HL-60 (cell line): Measurements from ENCODE around the gene BEND6.
A peak's percentile ranks its signal among the peaks of the same experiment; 100 is the strongest.

Source experiments
- DNase-seq, 2 experiments: peaks; one replicate each; pipeline ENCODE4 v3.0.0-alpha.2; 2010 to 2020; ENCODE audit warnings: low read depth in 1 of 2, low spot score in 1 of 2
- H3K27ac ChIP-seq: fragments of 250-450 bp; sonication (Bioruptor Pico); replicated peaks from 2 replicates; pipeline ENCODE4 v1.5.1; 2020; ENCODE audit warnings: mild to moderate bottlenecking, moderate library complexity
- H3K27me3 ChIP-seq: fragments of 250-450 bp; sonication (Bioruptor Pico); 2 replicates; pipeline ENCODE4 v1.5.1; 2021; ENCODE audit warnings: mild to moderate bottlenecking, moderate library complexity; ENCODE audit not compliant: insufficient read depth, poor library complexity, severe bottlenecking
- H3K4me3 ChIP-seq: replicated peaks from 2 replicates; pipeline ENCODE4 v1.5.1; 2011; ENCODE audit warnings: mild to moderate bottlenecking, control low read depth, low read length; ENCODE audit not compliant: insufficient read depth
- GABPA ChIP-seq: IDR thresholded peaks from 2 replicates; pipeline ENCODE4 v1.6.1; 2012; ENCODE audit warnings: low read depth
- POLR2AphosphoS5 ChIP-seq: IDR thresholded peaks from 2 replicates; pipeline ENCODE4 v1.6.1; 2012; ENCODE audit warnings: low read depth
- SPI1 ChIP-seq: IDR thresholded peaks from 2 replicates; pipeline ENCODE4 v1.6.1; 2012; ENCODE audit warnings: low read depth, mild to moderate bottlenecking, borderline replicate concordance
- TF ChIP-seq, protein P1 (sequence below): IDR thresholded peaks from one replicate; pipeline ENCODE4 v1.5.1; 2011; ENCODE audit warnings: low read length, control low read depth, inconsistent platforms; ENCODE audit not compliant: insufficient read depth
- TF ChIP-seq, protein P2 (sequence below): IDR thresholded peaks from 2 replicates; pipeline ENCODE4 v1.6.1; 2012; ENCODE audit warnings: low read depth; ENCODE audit not compliant: insufficient replicate concordance

Gene BEND6

DNA sequence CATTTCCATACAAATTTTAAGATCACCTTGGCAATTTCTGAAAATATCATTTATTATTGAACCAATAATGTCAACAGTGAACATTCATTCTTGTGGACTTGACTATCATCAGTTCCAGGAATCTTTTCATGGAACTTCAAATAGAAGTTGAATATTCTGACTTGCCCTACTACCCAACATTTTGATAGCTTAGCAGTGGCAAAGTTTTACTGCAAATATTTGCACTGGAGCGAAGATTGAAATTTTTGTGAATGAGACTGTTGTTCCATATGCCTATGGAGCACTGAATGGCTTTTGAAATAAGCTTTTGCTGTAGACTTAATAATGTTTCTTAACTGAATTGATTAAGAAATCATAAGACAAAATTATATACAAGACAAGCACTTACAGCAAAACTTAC is 23.6 kb downstream of the BEND6 start:
- Histone ChIP-seq H3K27me3 (no peaks in the 10 kb centered on the region), H3K4me3 (no peak overlapping the region), H3K27ac (no peak overlapping the region)
- TF ChIP-seq, protein P1, sequence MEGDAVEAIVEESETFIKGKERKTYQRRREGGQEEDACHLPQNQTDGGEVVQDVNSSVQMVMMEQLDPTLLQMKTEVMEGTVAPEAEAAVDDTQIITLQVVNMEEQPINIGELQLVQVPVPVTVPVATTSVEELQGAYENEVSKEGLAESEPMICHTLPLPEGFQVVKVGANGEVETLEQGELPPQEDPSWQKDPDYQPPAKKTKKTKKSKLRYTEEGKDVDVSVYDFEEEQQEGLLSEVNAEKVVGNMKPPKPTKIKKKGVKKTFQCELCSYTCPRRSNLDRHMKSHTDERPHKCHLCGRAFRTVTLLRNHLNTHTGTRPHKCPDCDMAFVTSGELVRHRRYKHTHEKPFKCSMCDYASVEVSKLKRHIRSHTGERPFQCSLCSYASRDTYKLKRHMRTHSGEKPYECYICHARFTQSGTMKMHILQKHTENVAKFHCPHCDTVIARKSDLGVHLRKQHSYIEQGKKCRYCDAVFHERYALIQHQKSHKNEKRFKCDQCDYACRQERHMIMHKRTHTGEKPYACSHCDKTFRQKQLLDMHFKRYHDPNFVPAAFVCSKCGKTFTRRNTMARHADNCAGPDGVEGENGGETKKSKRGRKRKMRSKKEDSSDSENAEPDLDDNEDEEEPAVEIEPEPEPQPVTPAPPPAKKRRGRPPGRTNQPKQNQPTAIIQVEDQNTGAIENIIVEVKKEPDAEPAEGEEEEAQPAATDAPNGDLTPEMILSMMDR = no peak
- TF ChIP-seq POLR2AphosphoS5 (no peak), SPI1 (no peak), GABPA (no peak)
- TF ChIP-seq, protein P2, sequence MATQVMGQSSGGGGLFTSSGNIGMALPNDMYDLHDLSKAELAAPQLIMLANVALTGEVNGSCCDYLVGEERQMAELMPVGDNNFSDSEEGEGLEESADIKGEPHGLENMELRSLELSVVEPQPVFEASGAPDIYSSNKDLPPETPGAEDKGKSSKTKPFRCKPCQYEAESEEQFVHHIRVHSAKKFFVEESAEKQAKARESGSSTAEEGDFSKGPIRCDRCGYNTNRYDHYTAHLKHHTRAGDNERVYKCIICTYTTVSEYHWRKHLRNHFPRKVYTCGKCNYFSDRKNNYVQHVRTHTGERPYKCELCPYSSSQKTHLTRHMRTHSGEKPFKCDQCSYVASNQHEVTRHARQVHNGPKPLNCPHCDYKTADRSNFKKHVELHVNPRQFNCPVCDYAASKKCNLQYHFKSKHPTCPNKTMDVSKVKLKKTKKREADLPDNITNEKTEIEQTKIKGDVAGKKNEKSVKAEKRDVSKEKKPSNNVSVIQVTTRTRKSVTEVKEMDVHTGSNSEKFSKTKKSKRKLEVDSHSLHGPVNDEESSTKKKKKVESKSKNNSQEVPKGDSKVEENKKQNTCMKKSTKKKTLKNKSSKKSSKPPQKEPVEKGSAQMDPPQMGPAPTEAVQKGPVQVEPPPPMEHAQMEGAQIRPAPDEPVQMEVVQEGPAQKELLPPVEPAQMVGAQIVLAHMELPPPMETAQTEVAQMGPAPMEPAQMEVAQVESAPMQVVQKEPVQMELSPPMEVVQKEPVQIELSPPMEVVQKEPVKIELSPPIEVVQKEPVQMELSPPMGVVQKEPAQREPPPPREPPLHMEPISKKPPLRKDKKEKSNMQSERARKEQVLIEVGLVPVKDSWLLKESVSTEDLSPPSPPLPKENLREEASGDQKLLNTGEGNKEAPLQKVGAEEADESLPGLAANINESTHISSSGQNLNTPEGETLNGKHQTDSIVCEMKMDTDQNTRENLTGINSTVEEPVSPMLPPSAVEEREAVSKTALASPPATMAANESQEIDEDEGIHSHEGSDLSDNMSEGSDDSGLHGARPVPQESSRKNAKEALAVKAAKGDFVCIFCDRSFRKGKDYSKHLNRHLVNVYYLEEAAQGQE = no peak
- DNase-seq = no peak

DNA sequence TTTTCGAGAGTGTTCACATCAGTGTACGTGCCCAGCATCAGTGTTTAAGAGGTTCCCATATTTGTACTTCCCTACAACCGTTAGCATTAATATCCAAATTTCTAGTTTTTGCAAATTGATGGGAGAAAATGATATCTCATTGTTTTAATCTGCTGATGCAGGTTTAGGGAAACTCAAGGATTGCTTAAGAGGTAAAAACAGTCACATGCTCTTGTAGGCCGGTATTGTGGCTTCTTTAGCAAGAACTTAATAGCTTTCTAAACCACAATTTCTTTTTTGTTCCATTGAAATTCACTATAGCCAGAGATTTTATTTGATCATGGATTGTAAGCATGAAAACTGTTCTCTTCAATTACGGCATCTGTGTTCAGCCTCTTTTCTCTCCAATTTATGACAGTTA is 29.5 kb downstream of the BEND6 start:
- Histone ChIP-seq H3K27me3 (no peaks in the 10 kb centered on the region), H3K4me3 (no peak overlapping the region), H3K27ac (peak overlapping the region; percentile 24)
- peak; percentile 34 to 60 for DNase-seq
- TF ChIP-seq GABPA = peak; percentile 13; the same call in 1 of the 2 replicates
- 0 out of 2 replicates have a peak, but pooled peaks have one; percentile 1 for TF ChIP-seq SPI1
- TF ChIP-seq, protein P1 = no peak
- TF ChIP-seq, protein P2 = no peak
- peak; percentile 51; the same call in 1 of the 2 replicates for TF ChIP-seq POLR2AphosphoS5

DNA sequence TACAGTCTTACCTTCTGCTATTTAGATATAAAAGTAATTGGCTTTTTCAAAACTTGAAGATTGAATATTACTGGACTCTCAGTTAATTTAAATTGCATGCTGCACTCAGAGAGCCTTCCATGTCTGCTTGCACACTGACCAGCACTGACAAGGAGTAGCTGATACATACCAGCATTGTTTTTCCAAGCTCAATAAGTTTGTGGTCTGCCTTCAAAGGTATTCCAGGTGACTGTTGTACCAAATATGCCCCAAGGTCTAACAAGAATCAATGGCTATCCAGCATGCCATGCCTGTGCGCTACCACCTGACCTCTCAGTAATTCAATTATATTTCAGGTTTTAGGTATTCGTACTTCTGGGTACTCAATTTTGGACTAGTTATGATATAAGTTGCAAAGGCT is 30.0 kb downstream of the BEND6 start:
- no peak for DNase-seq

More for the DNA sequence above, 30.0 kb downstream of the BEND6 start:
- Histone ChIP-seq H3K4me3 (no peak overlapping the region), H3K27me3 (no peaks in the 10 kb centered on the region), H3K27ac (peak overlapping the region; percentile 24; the same call in 1 of the 2 replicates)
- no peak for TF ChIP-seq GABPA
- TF ChIP-seq, protein P1 = no peak
- no peak for TF ChIP-seq SPI1
- TF ChIP-seq, protein P2 = no peak
- TF ChIP-seq POLR2AphosphoS5 = no peak
